Neural cell (in vitro differentiated cells): Measurements from ENCODE around the gene PRND. TPM values are rescaled to one million over a fixed set of nuclear protein-coding genes. Genes with fewer than 3 reads are reported as not detected.

ENCODE experiments used
- H2AFZ ChIP-seq: fragments of 200-600, 300-800 bp; sonication (generic), shearing (Covaris generic); 2 replicates; pipeline ENCODE4 v1.6.0; 2014; ENCODE audit warnings: low read depth, mild to moderate bottlenecking, antibody characterized with exemption, low read length, moderate library complexity
- H3F3A ChIP-seq: fragments of 200-600 bp; shearing (Covaris generic); 2 replicates; pipeline ENCODE4 v1.6.1; 2016; ENCODE audit warnings: mild to moderate bottlenecking, moderate library complexity, mixed read lengths, antibody characterized with exemption, low read length; ENCODE audit not compliant: insufficient read depth, poor library complexity, severe bottlenecking
- H3K27ac ChIP-seq: fragments of 200-600, 300-800 bp; sonication (generic), shearing (Covaris generic); 2 replicates; pipeline ENCODE4 v1.5.1; 2014; ENCODE audit warnings: mild to moderate bottlenecking, low read length, moderate library complexity
- H3K27me3 ChIP-seq: fragments of 300-800, 200-600 bp; sonication (generic), shearing (Covaris generic); 2 replicates; pipeline ENCODE4 v1.6.0; 2014; ENCODE audit warnings: mild to moderate bottlenecking, low read depth, low read length, moderate library complexity; ENCODE audit not compliant: insufficient read depth
- H3K36me3 ChIP-seq: fragments of 300-800, 200-600 bp; sonication (generic), shearing (Covaris generic); 2 replicates; pipeline ENCODE4 v1.5.1; 2014; ENCODE audit warnings: mild to moderate bottlenecking, antibody characterized with exemption, low read length, moderate library complexity; ENCODE audit not compliant: insufficient read depth
- H3K4me2 ChIP-seq: fragments of 300-800, 200-600 bp; sonication (generic), shearing (Covaris generic); 2 replicates; pipeline ENCODE4 v1.6.0; 2014; ENCODE audit warnings: mild to moderate bottlenecking, low read length
- H3K4me3 ChIP-seq: fragments of 300-800, 200-600 bp; sonication (generic), shearing (Covaris generic); 2 replicates; pipeline ENCODE4 v1.5.1; 2014; ENCODE audit warnings: mild to moderate bottlenecking, low read length, moderate library complexity
- H3K79me2 ChIP-seq: fragments of 200-600 bp; shearing (Covaris generic); replicated peaks from 2 replicates; pipeline ENCODE4 v1.6.0; 2014; ENCODE audit warnings: mild to moderate bottlenecking, low read length, moderate library complexity; ENCODE audit not compliant: insufficient read depth
- H3K9ac ChIP-seq: fragments of 300-800, 200-600 bp; sonication (generic), shearing (Covaris generic); 2 replicates; pipeline ENCODE4 v1.6.1; 2016; ENCODE audit warnings: mild to moderate bottlenecking, low read length, mixed read lengths
- H3K9me2 ChIP-seq: fragments of 200-600 bp; shearing (Covaris generic); 2 replicates; pipeline ENCODE4 v1.6.1; 2016; ENCODE audit warnings: mild to moderate bottlenecking, low read length, mixed read lengths; ENCODE audit not compliant: insufficient read depth
- H3K9me3 ChIP-seq: fragments of 200-600, 300-800 bp; sonication (generic), shearing (Covaris generic); 2 replicates; pipeline ENCODE4 v1.6.1; 2016; ENCODE audit warnings: mild to moderate bottlenecking, mixed run types, low read length, moderate library complexity, mixed read lengths
- H4K20me1 ChIP-seq: fragments of 200-600 bp; shearing (Covaris generic); 2 replicates; pipeline ENCODE4 v1.6.1; 2016; ENCODE audit warnings: mild to moderate bottlenecking, mixed run types; ENCODE audit not compliant: insufficient read depth
- EP300 ChIP-seq: fragments of 450-650 bp; conservative IDR thresholded peaks from 2 replicates; pipeline ENCODE4 v1.6.1; 2014; ENCODE audit warnings: antibody characterized with exemption, mild to moderate bottlenecking, moderate library complexity; ENCODE audit not compliant: poor library complexity, severe bottlenecking
- EZH2 ChIP-seq: fragments of 200-600, 300-800 bp; shearing (Covaris generic), sonication (generic); IDR thresholded peaks from 2 replicates; pipeline ENCODE4 v1.6.1; 2014; ENCODE audit warnings: antibody characterized with exemption, low read length, borderline replicate concordance, mild to moderate bottlenecking; ENCODE audit not compliant: insufficient read depth, poor library complexity, severe bottlenecking
- MXI1 ChIP-seq: fragments of 450-650 bp; conservative IDR thresholded peaks from 2 replicates; pipeline ENCODE4 v1.6.1; 2014; ENCODE audit warnings: antibody characterized with exemption, mild to moderate bottlenecking; ENCODE audit not compliant: poor library complexity, severe bottlenecking
- POLR2AphosphoS5 ChIP-seq: IDR thresholded peaks from 2 replicates; pipeline ENCODE4 v1.6.1; 2012
- RAD21 ChIP-seq: fragments of 450-650 bp; conservative IDR thresholded peaks from 2 replicates; pipeline ENCODE4 v1.6.1; 2014; ENCODE audit warnings: antibody characterized with exemption, mild to moderate bottlenecking, moderate library complexity
- REST ChIP-seq: IDR thresholded peaks from 2 replicates; pipeline ENCODE4 v1.6.1; 2012; ENCODE audit warnings: borderline replicate concordance
- SMC3 ChIP-seq: fragments of 450-650 bp; conservative IDR thresholded peaks from 2 replicates; pipeline ENCODE4 v1.6.1; 2014; ENCODE audit warnings: antibody characterized with exemption, mild to moderate bottlenecking, moderate library complexity; ENCODE audit not compliant: poor library complexity
- TAF1 ChIP-seq: IDR thresholded peaks from 2 replicates; pipeline ENCODE4 v1.6.1; 2012; ENCODE audit warnings: low read depth
- polyA plus RNA-seq: library from polyadenylated mRNA; depleted of rRNA; stranded (reverse); fragments of >200 nt; gene quantifications from 2 replicates; pipeline ENCODE4 v1.2.3, GENCODE V29; 2014
- TF ChIP-seq, protein P1 (sequence below): fragments of 450-650 bp; IDR thresholded peaks from 2 replicates; pipeline ENCODE4 v1.5.1; 2014; ENCODE audit warnings: antibody characterized with exemption, mild to moderate bottlenecking, moderate library complexity; ENCODE audit not compliant: poor library complexity, severe bottlenecking

Gene PRND
- polyA plus RNA-seq, 1 donor from 2014 or later: not detected

DNA sequence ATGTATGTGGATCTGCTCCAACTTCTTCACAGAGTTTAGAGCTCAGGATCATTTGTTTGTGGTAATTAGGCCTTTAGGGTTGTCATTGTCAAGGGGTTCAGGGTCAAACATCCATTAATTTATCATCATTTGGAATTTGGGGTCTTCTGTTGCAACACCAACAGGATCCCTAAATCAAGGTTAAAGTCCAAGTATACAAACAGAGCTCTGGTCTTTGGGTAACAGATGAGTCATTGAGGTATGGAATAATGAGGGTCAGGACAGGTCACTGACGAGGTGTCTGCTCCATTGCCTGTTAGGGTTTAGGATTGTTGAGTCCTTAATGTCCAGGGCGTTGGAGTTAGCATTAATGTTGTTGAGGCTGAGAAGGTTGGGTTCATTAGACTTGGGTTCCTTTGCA is 47.6 kb downstream of the PRND start:
- no peak overlapping the region for H2AFZ ChIP-seq
- no peak overlapping the region for H3K4me2 ChIP-seq
- no peak overlapping the region for H3K4me3 ChIP-seq
- no peaks in the 10 kb centered on the region for H3K9me2 ChIP-seq
- H3K36me3 ChIP-seq: no peaks in the 10 kb centered on the region
- H3K9ac ChIP-seq: no peak overlapping the region
- H3K27ac ChIP-seq: no peak overlapping the region
- H3K27me3 ChIP-seq: no peaks in the 10 kb centered on the region
- H3K79me2 ChIP-seq: no peaks in the 10 kb centered on the region
- H3F3A ChIP-seq: no peaks in the 10 kb centered on the region
- H3K9me3 ChIP-seq: no peaks in the 10 kb centered on the region
- no peaks in the 10 kb centered on the region for H4K20me1 ChIP-seq
- TF ChIP-seq POLR2AphosphoS5: no peak
- TF ChIP-seq, protein P1, sequence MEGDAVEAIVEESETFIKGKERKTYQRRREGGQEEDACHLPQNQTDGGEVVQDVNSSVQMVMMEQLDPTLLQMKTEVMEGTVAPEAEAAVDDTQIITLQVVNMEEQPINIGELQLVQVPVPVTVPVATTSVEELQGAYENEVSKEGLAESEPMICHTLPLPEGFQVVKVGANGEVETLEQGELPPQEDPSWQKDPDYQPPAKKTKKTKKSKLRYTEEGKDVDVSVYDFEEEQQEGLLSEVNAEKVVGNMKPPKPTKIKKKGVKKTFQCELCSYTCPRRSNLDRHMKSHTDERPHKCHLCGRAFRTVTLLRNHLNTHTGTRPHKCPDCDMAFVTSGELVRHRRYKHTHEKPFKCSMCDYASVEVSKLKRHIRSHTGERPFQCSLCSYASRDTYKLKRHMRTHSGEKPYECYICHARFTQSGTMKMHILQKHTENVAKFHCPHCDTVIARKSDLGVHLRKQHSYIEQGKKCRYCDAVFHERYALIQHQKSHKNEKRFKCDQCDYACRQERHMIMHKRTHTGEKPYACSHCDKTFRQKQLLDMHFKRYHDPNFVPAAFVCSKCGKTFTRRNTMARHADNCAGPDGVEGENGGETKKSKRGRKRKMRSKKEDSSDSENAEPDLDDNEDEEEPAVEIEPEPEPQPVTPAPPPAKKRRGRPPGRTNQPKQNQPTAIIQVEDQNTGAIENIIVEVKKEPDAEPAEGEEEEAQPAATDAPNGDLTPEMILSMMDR: no peak
- TF ChIP-seq RAD21: no peak
- no peak for TF ChIP-seq TAF1
- TF ChIP-seq EP300: no peak
- TF ChIP-seq MXI1: no peak
- no peak for TF ChIP-seq SMC3
- no peak for TF ChIP-seq EZH2
- no peak for TF ChIP-seq REST

DNA sequence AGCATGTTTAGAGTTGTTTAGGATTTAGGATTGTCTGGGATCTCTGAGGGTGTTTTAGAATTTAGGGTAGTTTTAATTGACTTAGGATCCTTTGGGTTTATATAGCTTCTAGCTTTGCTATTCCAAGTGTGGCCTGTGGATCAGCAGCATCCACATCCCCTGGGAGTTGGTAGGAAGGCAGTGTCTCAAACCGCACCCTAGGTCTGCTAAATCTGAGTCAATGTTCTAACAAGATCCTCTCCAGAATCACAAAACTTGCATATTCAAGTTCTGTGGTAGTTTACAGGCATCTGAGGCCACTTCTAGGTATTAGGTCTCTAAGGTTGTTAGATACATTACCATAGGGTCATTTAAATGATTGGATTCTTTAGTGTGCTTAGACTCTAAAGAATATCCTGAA is 48.3 kb downstream of the PRND start:
- Histone ChIP-seq H2AFZ (no peak overlapping the region), H3K9me3 (no peaks in the 10 kb centered on the region), H3K27me3 (no peaks in the 10 kb centered on the region), H3K4me3 (no peak overlapping the region), H3K9me2 (no peaks in the 10 kb centered on the region), H3K79me2 (no peaks in the 10 kb centered on the region), H3K4me2 (no peak overlapping the region), H3F3A (no peaks in the 10 kb centered on the region), H3K9ac (no peak overlapping the region), H4K20me1 (no peaks in the 10 kb centered on the region), H3K36me3 (no peaks in the 10 kb centered on the region), H3K27ac (no peak overlapping the region)
- no peak for TF ChIP-seq EZH2
- no peak for TF ChIP-seq MXI1
- TF ChIP-seq REST: no peak
- no peak for TF ChIP-seq POLR2AphosphoS5
- TF ChIP-seq, protein P1: no peak
- TF ChIP-seq EP300: no peak
- no peak for TF ChIP-seq SMC3
- no peak for TF ChIP-seq RAD21
